Left ventricle myocardium inferior (tissue), 1 donor: ENCODE measurements around the gene PRR35. TPM values are rescaled to one million over a fixed set of nuclear protein-coding genes. Genes with fewer than 3 reads are reported as not detected.

Experiments
- DNase-seq: peaks from one replicate; pipeline ENCODE4 v3.0.0-alpha.2; 2020
- H3K27ac ChIP-seq: fragments of 200-600 bp; replicated peaks from 2 replicates; pipeline ENCODE4 v1.8.0; 2021
- H3K27me3 ChIP-seq: fragments of 200-600 bp; 2 replicates; pipeline ENCODE4 v1.8.0; 2021; ENCODE audit warnings: low read depth
- H3K36me3 ChIP-seq: fragments of 200-600 bp; 2 replicates; pipeline ENCODE4 v1.8.0; 2021
- H3K4me1 ChIP-seq: fragments of 200-600 bp; 2 replicates; pipeline ENCODE4 v1.8.0; 2021
- H3K4me3 ChIP-seq: fragments of 200-600 bp; 2 replicates; pipeline ENCODE4 v1.8.0; 2021; ENCODE audit warnings: mild to moderate bottlenecking, moderate library complexity
- H3K9me3 ChIP-seq: fragments of 200-600 bp; replicated peaks from 2 replicates; pipeline ENCODE4 v1.8.0; 2021
- CTCF ChIP-seq: fragments of 200-600 bp; IDR thresholded peaks from 2 replicates; pipeline ENCODE4 v1.8.0; 2021; ENCODE audit warnings: antibody characterized with exemption, mild to moderate bottlenecking, borderline replicate concordance
- intact Hi-C: fragments of 100-400 bp; cut with micrococcal nuclease; formaldehyde crosslinking; loops from one replicate; pipeline ENCODE4 v1.11.0; 2022
- total RNA-seq: library from RNA; stranded (reverse); fragmentation: NEBNext Ultra II Directional; extraction: Animal tissue kit (Norgen Biotek cat#: 25700); gene quantifications from one replicate; pipeline ENCODE4 v1.2.1, GENCODE V29; 2021
- donor health status: DM: no; HTN: yes; CAD: no; lungs with severe emphysema.

Gene PRR35
- total RNA-seq, 1 donor from 2014 or later = not detected

GRCh38 chr16:558298-559020, 1.7 kb upstream of the PRR35 start:
- Histone ChIP-seq H3K9me3 (no peaks in the 10 kb centered on the region), H3K4me1 (peaks cover 13% of the 10 kb centered on the region), H3K36me3 (peaks cover 6% of the 10 kb centered on the region), H3K27ac (no peak overlapping the region), H3K27me3 (peaks cover 60% of the 10 kb centered on the region), H3K4me3 (no peak overlapping the region)
- TF ChIP-seq CTCF = no peak
- intact Hi-C loops = no loop called here
- peak; percentile 47 for DNase-seq

GRCh38 chr16:559021-559380, 1.2 kb upstream of the PRR35 start:
- DNase-seq = no peak
- peaks cover 13% of the 10 kb centered on the region for H3K4me1 ChIP-seq
- H3K36me3 ChIP-seq = peaks cover 2% of the 10 kb centered on the region
- H3K27ac ChIP-seq = no peak overlapping the region
- H3K9me3 ChIP-seq = no peaks in the 10 kb centered on the region
- no peak overlapping the region for H3K4me3 ChIP-seq
- peaks cover 65% of the 10 kb centered on the region for H3K27me3 ChIP-seq
- intact Hi-C loops = no loop called here
- no peak for TF ChIP-seq CTCF

GRCh38 chr16:559411-560203, 587 bp upstream of the PRR35 start:
- H3K36me3 ChIP-seq = no peaks in the 10 kb centered on the region
- peaks cover 71% of the 10 kb centered on the region for H3K27me3 ChIP-seq
- no peaks in the 10 kb centered on the region for H3K9me3 ChIP-seq
- H3K4me1 ChIP-seq = peaks cover 13% of the 10 kb centered on the region
- intact Hi-C loops = no loop called here
- no peak overlapping the region for H3K27ac ChIP-seq
- no peak for TF ChIP-seq CTCF
- H3K4me3 ChIP-seq = peak overlapping the region; percentile 9
- no peak for DNase-seq

GRCh38 chr16:560701-561412, 663 bp downstream of the PRR35 start:
- no peak overlapping the region for H3K4me3 ChIP-seq
- DNase-seq = no peak
- intact Hi-C loops = no loop called here
- H3K36me3 ChIP-seq = no peaks in the 10 kb centered on the region
- peaks cover 16% of the 10 kb centered on the region for H3K4me1 ChIP-seq
- peaks cover 76% of the 10 kb centered on the region for H3K27me3 ChIP-seq
- no peaks in the 10 kb centered on the region for H3K9me3 ChIP-seq
- TF ChIP-seq CTCF = no peak
- H3K27ac ChIP-seq = no peak overlapping the region

GRCh38 chr16:561413-561794, 1.2 kb downstream of the PRR35 start:
- intact Hi-C loops = no loop called here
- Histone ChIP-seq H3K36me3 (no peaks in the 10 kb centered on the region), H3K27ac (no peak overlapping the region), H3K9me3 (no peaks in the 10 kb centered on the region), H3K27me3 (peaks cover 76% of the 10 kb centered on the region), H3K4me1 (peaks cover 21% of the 10 kb centered on the region), H3K4me3 (no peak overlapping the region)
- no peak for TF ChIP-seq CTCF
- no peak for DNase-seq
